Lung (tissue), 12 donors: ENCODE measurements around the gene OPRL1. TPM values are rescaled to one million over a fixed set of nuclear protein-coding genes. Genes with fewer than 3 reads are reported as not detected.

Experiments used
- ATAC-seq: fragments of 200-7000 bp; cut with Tn5 transposase; one replicate; pipeline ENCODE4 v1.9.1; 2020; ENCODE audit warnings: moderate number of reproducible peaks; ENCODE audit not compliant: insufficient read depth, low FRiP score
- DNase-seq, 3 donors: peaks; one replicate each; pipeline ENCODE4 v3.0.0-alpha.2; 2013 to 2017
- H3K27ac ChIP-seq, 2 donors: one replicate each; pipeline ENCODE4 v1.5.1; 2013; ENCODE audit warnings: mild to moderate bottlenecking in 2 of 2, moderate library complexity in 2 of 2, control low read depth in 1 of 2, inconsistent platforms in 1 of 2, low read depth in 1 of 2, low read length in 1 of 2
- H3K27me3 ChIP-seq, 3 donors: one replicate each; pipeline ENCODE4 v1.5.1; 2013; ENCODE audit warnings: low read length in 2 of 3; ENCODE audit not compliant: control insufficient read depth in 3 of 3, insufficient read depth in 3 of 3
- H3K36me3 ChIP-seq, 4 donors: one replicate each; pipeline ENCODE4 v1.5.1; 2013; ENCODE audit warnings: low read length in 4 of 4, mild to moderate bottlenecking in 1 of 4, moderate library complexity in 1 of 4; ENCODE audit not compliant: control insufficient read depth in 4 of 4, insufficient read depth in 4 of 4
- H3K4me1 ChIP-seq, 5 donors: one replicate each; pipeline ENCODE4 v1.5.1; 2013; ENCODE audit warnings: low read length in 5 of 5, mild to moderate bottlenecking in 2 of 5, moderate library complexity in 1 of 5; ENCODE audit not compliant: control insufficient read depth in 5 of 5, insufficient read depth in 5 of 5
- H3K4me3 ChIP-seq: one replicate; pipeline ENCODE4 v1.5.1; 2013; ENCODE audit warnings: mild to moderate bottlenecking, control low read depth, moderate library complexity
- H3K9ac ChIP-seq, 2 donors: one replicate each; pipeline ENCODE4 v1.5.1; 2013; ENCODE audit warnings: low read length in 2 of 2, control low read depth in 1 of 2; ENCODE audit not compliant: insufficient read depth in 1 of 2
- H3K9me3 ChIP-seq, 4 donors: one replicate each; pipeline ENCODE4 v1.5.1; 2013; ENCODE audit warnings: low read length in 3 of 4, mild to moderate bottlenecking in 1 of 4, moderate library complexity in 1 of 4; ENCODE audit not compliant: control insufficient read depth in 4 of 4, insufficient read depth in 3 of 4
- CTCF ChIP-seq: IDR thresholded peaks from 2 replicates; pipeline ENCODE4 v1.5.1; 2012; ENCODE audit warnings: mild to moderate bottlenecking; ENCODE audit errors: control extremely low read depth, extremely low read depth
- WGBS, 2 donors: extraction: QIAGEN DNeasy Blood & Tissue Kit; methylation state at CpG; one replicate each; pipeline ENCODE4 v1.1.7; 2013; 5-methylcytosine and 5-hydroxymethylcytosine counted together
- polyA plus RNA-seq, 2 donors: library from polyadenylated mRNA; stranded (reverse); fragments of 200-250 nt; gene quantifications; one replicate each; pipeline ENCODE4 v1.2.1, GENCODE V29; 2013
- total RNA-seq, 2 donors: library from RNA; depleted of rRNA in 1 of 2; stranded (reverse); fragments of >200 nt in 1 of 2; gene quantifications; one replicate each; pipeline ENCODE4 v1.2.1, GENCODE V29; 2014 to 2021
- donor health status: control.
- donor health status: control.
- donor health status: Bipolar disorder and iron deficiency.
- donor health status: healthy.
- donor health status: DM: yes; HTN: yes; CAD: no.

Gene OPRL1
- total and polyA plus RNA-seq, 4 donors: 0.45 to 3.1 (median 2.1) TPM

GRCh38 chr20:64073476-64074183 is 6.3 kb upstream of the OPRL1 start:
- H3K27me3 ChIP-seq: no peaks in the 10 kb centered on the region
- WGBS, 2 donors: 93 to 94% methylated on average over 37 of the region's 37 CpGs
- H3K27ac ChIP-seq: no peak overlapping the region
- DNase-seq (no peak), ATAC-seq (no peak)
- TF ChIP-seq CTCF: no peak
- peaks cover 0 to 10% (median 8%) of the 10 kb centered on the region in 5 donors for H3K4me1 ChIP-seq
- no peaks in the 10 kb centered on the region for H3K9me3 ChIP-seq
- no peak overlapping the region for H3K9ac ChIP-seq
- no peak overlapping the region for H3K4me3 ChIP-seq
- H3K36me3 ChIP-seq: peaks cover 0 to 40% (median 14%) of the 10 kb centered on the region in 4 donors

GRCh38 chr20:64074184-64074789 is 5.6 kb upstream of the OPRL1 start:
- H3K27ac ChIP-seq: no peak overlapping the region
- H3K4me1 ChIP-seq: peaks cover 0 to 17% (median 12%) of the 10 kb centered on the region in 5 donors
- no peak for ATAC-seq
- peaks cover 0 to 40% (median 13%) of the 10 kb centered on the region in 4 donors for H3K36me3 ChIP-seq
- no peaks in the 10 kb centered on the region for H3K27me3 ChIP-seq
- no peaks in the 10 kb centered on the region for H3K9me3 ChIP-seq
- DNase-seq: no peak
- no peak for TF ChIP-seq CTCF
- no peak overlapping the region for H3K4me3 ChIP-seq
- WGBS, 2 donors: 93% methylated on average over 28 of the region's 28 CpGs
- no peak overlapping the region for H3K9ac ChIP-seq

GRCh38 chr20:64074963-64075362 is 4.9 kb upstream of the OPRL1 start:
- TF ChIP-seq CTCF: no peak
- H3K9ac ChIP-seq: no peak overlapping the region
- no peak overlapping the region for H3K4me3 ChIP-seq
- H3K27me3 ChIP-seq: no peaks in the 10 kb centered on the region
- DNase-seq (no peak), ATAC-seq (no peak)
- peaks cover 0 to 40% (median 12%) of the 10 kb centered on the region in 4 donors for H3K36me3 ChIP-seq
- peaks cover 0 to 14% (median 12%) of the 10 kb centered on the region in 5 donors for H3K4me1 ChIP-seq
- H3K27ac ChIP-seq: no peak overlapping the region
- H3K9me3 ChIP-seq: no peaks in the 10 kb centered on the region
- WGBS, 2 donors: 92 to 95% methylated on average over 8 of the region's 8 CpGs
